NT2/D1 (cell line): ENCODE results near the gene IRF3.

Experiments used
- SUZ12 ChIP-seq: IDR thresholded peaks from 2 replicates; pipeline ENCODE4 v1.6.1; 2011; ENCODE audit not compliant: insufficient read length, insufficient read depth; ENCODE audit errors: extremely low read depth
- YY1 ChIP-seq: IDR thresholded peaks from 2 replicates; pipeline ENCODE4 v1.6.1; 2011; ENCODE audit not compliant: insufficient read length, insufficient read depth
- ZNF274 ChIP-seq: IDR thresholded peaks from 2 replicates; pipeline ENCODE4 v1.6.1; 2011; ENCODE audit warnings: mild to moderate bottlenecking, low read depth, low read length

DNA sequence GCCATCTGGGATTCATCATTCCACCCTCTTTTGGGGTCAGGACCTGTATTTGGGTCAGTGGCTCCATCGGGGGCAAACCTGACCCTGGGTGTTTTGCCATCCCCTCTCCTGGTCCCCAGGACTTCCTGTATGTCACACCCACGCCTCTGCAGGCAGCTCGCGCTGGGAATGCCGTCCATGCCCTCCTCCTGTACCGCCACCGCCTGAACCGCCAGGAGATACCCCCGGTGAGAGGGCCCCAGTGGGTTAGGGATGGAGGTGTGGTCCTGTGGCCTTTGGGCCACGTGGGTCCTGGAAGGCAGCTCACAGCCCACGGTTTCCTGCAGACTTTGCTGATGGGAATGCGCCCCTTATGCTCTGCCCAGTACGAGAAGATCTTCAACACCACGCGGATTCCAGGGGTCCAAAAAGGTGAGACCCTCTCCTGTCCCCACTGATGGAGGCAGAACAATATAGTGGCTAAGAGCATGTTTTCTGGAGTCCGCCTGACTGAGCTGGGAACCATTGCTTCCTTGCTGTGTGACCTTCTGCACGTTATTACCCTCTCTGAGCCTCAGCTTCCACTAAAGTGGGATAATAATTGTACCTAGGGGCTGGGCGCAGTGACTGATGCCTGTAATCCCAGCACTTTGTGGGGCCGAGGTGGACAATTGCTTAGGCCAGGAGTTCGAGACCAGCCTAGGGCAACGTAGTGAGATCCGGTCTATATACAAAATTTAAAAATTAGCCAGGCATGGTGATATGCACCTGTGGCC is 39.4 kb upstream of the IRF3 start:
- TF ChIP-seq SUZ12, result no peak
- TF ChIP-seq ZNF274, result no peak
- TF ChIP-seq YY1, result no peak
